ENCODE results near the gene ZWILCH. TPM values are rescaled to one million over a fixed set of nuclear protein-coding genes. Genes with fewer than 3 reads are reported as not detected.

Gene ZWILCH
- total and polyA plus RNA-seq, 2 experiments from 2014 or later: 20.7 to 31.5 TPM

GRCh38 chr15:66573348-66573718 lies 68.2 kb downstream of the ZWILCH start:
- H3K4me2 ChIP-seq (ENCODE audit: unreplicated experiment): peak overlapping the region; percentile 64

GRCh38 chr15:66573719-66574595 lies 68.8 kb downstream of the ZWILCH start:
- in situ Hi-C loops (cut with MboI): no loop called here
- H4K20me1 ChIP-seq (ENCODE audit: insufficient read depth): no peaks in the 10 kb centered on the region
- H3K27me3 ChIP-seq (replicated peaks; ENCODE audit: insufficient read depth): no peaks in the 10 kb centered on the region
- H3K79me2 ChIP-seq (ENCODE audit: insufficient read depth): no peaks in the 10 kb centered on the region
- no peaks in the 10 kb centered on the region for H3K36me3 ChIP-seq (ENCODE audit: low read depth)
- peak overlapping the region; percentile 47 for H2AFZ ChIP-seq
- H3K4me2 ChIP-seq (ENCODE audit: unreplicated experiment): peak overlapping the region; percentile 64
- H3K9me3 ChIP-seq (ENCODE audit: low read depth): no peaks in the 10 kb centered on the region
- DNase-seq: peak; percentile 82
- H3K4me3 ChIP-seq: peak overlapping the region; percentile 33; the same call in 1 of the 2 replicates
- H3K27ac ChIP-seq: peak overlapping the region; percentile 74
- H3F3A ChIP-seq (ENCODE audit: insufficient read depth): peaks cover 16% of the 10 kb centered on the region
- no peaks in the 10 kb centered on the region for H3K9me2 ChIP-seq (ENCODE audit: insufficient read depth)
- H3K4me1 ChIP-seq (ENCODE audit: insufficient read depth): peaks cover 22% of the 10 kb centered on the region
- no peak for TF ChIP-seq EZH2phosphoT487 (IDR thresholded peaks at IDR 0.05; ENCODE audit: insufficient read depth, low read depth)
- no peak for TF ChIP-seq EZH2 (IDR thresholded peaks at IDR 0.05; ENCODE audit: insufficient read depth, poor library complexity, severe bottlenecking)
- H3K9ac ChIP-seq: peak overlapping the region; percentile 42
- 11 to 13% methylated on average over 10 of the region's 10 CpGs for WGBS, 2 experiments (ENCODE audit: low coverage in 1 of 2, low lambda C conversion rate in 2 of 2, missing lambda C conversion rate in 2 of 2)

More at GRCh38 chr15:66573348-66573718, 68.2 kb downstream of the ZWILCH start:
- Histone ChIP-seq H3K36me3 (ENCODE audit: low read depth) (no peaks in the 10 kb centered on the region), H3F3A (ENCODE audit: insufficient read depth) (peaks cover 16% of the 10 kb centered on the region), H3K4me1 (ENCODE audit: insufficient read depth) (peaks cover 22% of the 10 kb centered on the region), H3K9me2 (ENCODE audit: insufficient read depth) (no peaks in the 10 kb centered on the region), H2AFZ (no peak overlapping the region), H3K4me3 (no peak overlapping the region), H3K9ac (peak overlapping the region; percentile 42; the same call in 1 of the 2 replicates), H3K79me2 (ENCODE audit: insufficient read depth) (no peaks in the 10 kb centered on the region), H3K27me3 (replicated peaks; ENCODE audit: insufficient read depth) (no peaks in the 10 kb centered on the region), H3K9me3 (ENCODE audit: low read depth) (no peaks in the 10 kb centered on the region), H4K20me1 (ENCODE audit: insufficient read depth) (no peaks in the 10 kb centered on the region), H3K27ac (peak overlapping the region; percentile 74)
- WGBS, 2 experiments (ENCODE audit: low coverage in 1 of 2, low lambda C conversion rate in 2 of 2, missing lambda C conversion rate in 2 of 2): 92 to 93% methylated on average over 7 of the region's 7 CpGs
- no peak for DNase-seq
- in situ Hi-C loops (cut with MboI): no loop called here
- TF ChIP-seq EZH2phosphoT487 (IDR thresholded peaks at IDR 0.05; ENCODE audit: insufficient read depth, low read depth) (no peak), EZH2 (IDR thresholded peaks at IDR 0.05; ENCODE audit: insufficient read depth, poor library complexity, severe bottlenecking) (no peak)

GRCh38 chr15:66574596-66574950 lies 69.4 kb downstream of the ZWILCH start:
- no peak for DNase-seq
- Histone ChIP-seq H2AFZ (peak overlapping the region; percentile 47), H3K9ac (peak overlapping the region; percentile 42), H3K9me2 (ENCODE audit: insufficient read depth) (no peaks in the 10 kb centered on the region), H3K27me3 (replicated peaks; ENCODE audit: insufficient read depth) (no peaks in the 10 kb centered on the region), H4K20me1 (ENCODE audit: insufficient read depth) (no peaks in the 10 kb centered on the region), H3K79me2 (ENCODE audit: insufficient read depth) (no peaks in the 10 kb centered on the region), H3K27ac (peak overlapping the region; percentile 74), H3F3A (ENCODE audit: insufficient read depth) (peaks cover 16% of the 10 kb centered on the region), H3K4me2 (ENCODE audit: unreplicated experiment) (peak overlapping the region; percentile 64), H3K4me1 (ENCODE audit: insufficient read depth) (peaks cover 22% of the 10 kb centered on the region), H3K4me3 (peak overlapping the region; percentile 33; the same call in 1 of the 2 replicates), H3K36me3 (ENCODE audit: low read depth) (no peaks in the 10 kb centered on the region), H3K9me3 (ENCODE audit: low read depth) (no peaks in the 10 kb centered on the region)
- in situ Hi-C loops (cut with MboI): no loop called here
- 5 to 18% methylated on average over 2 of the region's 2 CpGs for WGBS, 2 experiments (ENCODE audit: low coverage in 1 of 2, low lambda C conversion rate in 2 of 2, missing lambda C conversion rate in 2 of 2)
- TF ChIP-seq EZH2 (IDR thresholded peaks at IDR 0.05; ENCODE audit: insufficient read depth, poor library complexity, severe bottlenecking) (no peak), EZH2phosphoT487 (IDR thresholded peaks at IDR 0.05; ENCODE audit: insufficient read depth, low read depth) (no peak)

- H2AFZ ChIP-seq: peak overlapping the region; percentile 63
- H4K20me1 ChIP-seq (ENCODE audit: insufficient read depth): no peaks in the 10 kb centered on the region
- 46 to 48% methylated on average over 10 of the region's 10 CpGs for WGBS, 2 experiments (ENCODE audit: low coverage in 1 of 2, low lambda C conversion rate in 2 of 2, missing lambda C conversion rate in 2 of 2)
- in situ Hi-C loops (cut with MboI): no loop called here
- no peak overlapping the region for H3K9ac ChIP-seq
- peaks cover 26% of the 10 kb centered on the region for H3K4me1 ChIP-seq (ENCODE audit: insufficient read depth)
- no peak overlapping the region for H3K27ac ChIP-seq
- H3K9me3 ChIP-seq (ENCODE audit: low read depth): no peaks in the 10 kb centered on the region
- no peaks in the 10 kb centered on the region for H3K27me3 ChIP-seq (replicated peaks; ENCODE audit: insufficient read depth)
- H3K79me2 ChIP-seq (ENCODE audit: insufficient read depth): no peaks in the 10 kb centered on the region
- H3K4me3 ChIP-seq: no peak overlapping the region
- H3F3A ChIP-seq (ENCODE audit: insufficient read depth): peaks cover 15% of the 10 kb centered on the region
- H3K36me3 ChIP-seq (ENCODE audit: low read depth): no peaks in the 10 kb centered on the region
- H3K9me2 ChIP-seq (ENCODE audit: insufficient read depth): no peaks in the 10 kb centered on the region
- no peak for TF ChIP-seq EZH2 (IDR thresholded peaks at IDR 0.05; ENCODE audit: insufficient read depth, poor library complexity, severe bottlenecking)
- no peak for TF ChIP-seq EZH2phosphoT487 (IDR thresholded peaks at IDR 0.05; ENCODE audit: insufficient read depth, low read depth)
- no peak overlapping the region for H3K4me2 ChIP-seq (ENCODE audit: unreplicated experiment)
- peak; percentile 54 for DNase-seq
These were observed 73.3 kb downstream of the ZWILCH start for GRCh38 chr15:66578286-66578875.
